HG02870 (cell line): ENCODE results near the gene EYA4.
"Not testable (repeated sequence)": the region's sequence is repeated elsewhere in the genome, so short reads cannot be mapped to it uniquely, and the experiment has no call there.

Experiments
- ATAC-seq: cut with Tn5 transposase; IDR thresholded peaks from one replicate; pipeline ENCODE4 v1.9.1; 2021; ENCODE audit warnings: mild to moderate bottlenecking, moderate library complexity; ENCODE audit not compliant: unreplicated experiment

The EYA4 gene

DNA sequence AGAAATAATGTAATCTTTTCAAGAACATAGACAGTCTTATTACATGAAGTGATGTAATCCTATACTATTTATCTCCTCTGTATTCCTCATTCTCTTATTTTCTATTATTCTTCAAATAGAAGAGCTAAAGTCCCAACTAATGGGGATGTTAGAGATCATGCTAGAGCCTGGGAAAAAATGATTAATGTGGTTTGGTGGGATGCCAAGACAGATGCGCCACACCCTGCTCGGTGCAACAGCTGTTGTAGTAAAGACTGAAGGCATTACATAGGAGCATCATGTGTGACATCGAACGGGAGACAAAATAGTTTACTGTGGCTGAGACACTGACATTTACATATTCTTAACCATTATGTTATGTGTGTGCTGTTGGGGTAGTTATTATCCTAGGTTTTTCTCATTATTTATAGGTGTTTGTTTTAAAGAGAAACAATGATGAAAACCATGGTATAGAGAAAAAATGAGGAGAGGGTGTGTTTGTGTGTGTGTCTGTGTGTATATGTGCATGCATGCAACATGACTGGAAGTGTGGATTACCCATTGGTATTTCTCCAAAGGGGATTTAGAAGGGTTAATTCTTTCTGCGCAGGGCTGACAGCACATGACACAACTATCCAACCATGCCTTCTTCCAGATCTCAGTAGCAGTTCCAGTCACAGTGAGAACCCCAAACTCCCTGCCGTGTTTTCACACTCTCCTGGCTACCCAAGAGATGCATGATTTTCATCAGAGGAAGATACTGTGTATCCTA is 155.3 kb downstream of the EYA4 start:
- no peak for ATAC-seq

DNA sequence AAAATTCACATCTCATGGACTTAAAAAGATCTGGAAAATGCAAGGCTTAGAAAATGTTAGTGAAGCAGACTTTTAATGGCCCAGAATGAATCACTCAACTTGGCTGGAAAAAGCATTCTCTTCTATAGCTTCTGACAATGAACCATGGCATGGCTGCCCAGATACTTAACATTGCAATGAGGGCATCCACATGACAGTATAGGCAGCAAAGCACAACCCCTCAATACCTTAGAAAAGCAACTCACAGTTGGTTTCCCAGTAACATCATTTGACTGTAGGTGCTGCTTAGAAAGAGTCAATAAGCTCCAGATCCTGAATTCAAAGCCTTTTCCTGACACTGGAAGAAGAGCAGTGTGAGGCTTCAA is 155.8 kb downstream of the EYA4 start:
- no peak for ATAC-seq

GRCh38 chr6:133397601-133398000 is 156.4 kb downstream of the EYA4 start:
- ATAC-seq, result not testable (repeated sequence)

DNA sequence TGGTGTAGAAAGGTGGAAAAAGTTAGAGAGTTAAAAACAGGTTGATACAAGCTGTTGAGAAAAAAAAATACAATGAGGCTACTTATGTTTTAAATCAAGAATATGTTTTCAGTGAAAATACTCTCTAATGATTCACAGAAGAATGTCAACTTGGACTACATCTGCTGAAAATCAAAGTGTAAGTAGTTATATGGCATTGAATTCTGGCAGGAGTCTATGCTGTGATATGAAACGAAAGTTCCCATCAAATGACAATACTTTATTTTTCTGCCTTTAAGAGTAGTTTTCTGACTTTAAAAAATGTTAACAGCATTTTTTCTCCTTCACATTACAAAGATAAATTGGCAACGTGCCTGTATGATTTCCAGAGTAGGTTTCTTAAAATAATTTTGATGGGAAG is 158.3 kb downstream of the EYA4 start:
- ATAC-seq, result no peak

DNA sequence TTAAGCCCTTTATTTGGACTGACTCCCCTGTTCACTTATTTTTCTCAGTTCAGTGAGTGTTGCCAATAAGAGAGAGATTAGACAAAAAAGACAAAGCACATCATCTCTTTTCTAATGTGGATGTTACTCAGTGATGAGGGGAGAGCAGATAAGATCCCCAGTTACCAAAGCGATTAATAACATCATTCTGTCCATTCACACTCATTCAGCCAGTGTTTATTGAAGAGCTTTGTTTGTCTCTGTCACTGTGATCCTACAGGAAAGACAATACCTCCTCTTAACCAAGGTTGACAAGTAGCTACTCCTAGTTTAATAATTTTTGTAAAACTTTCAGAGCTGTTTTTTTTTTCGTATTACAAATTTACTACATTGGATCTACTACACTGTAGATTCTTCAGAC is 163.0 kb downstream of the EYA4 start:
- ATAC-seq, result no peak

DNA sequence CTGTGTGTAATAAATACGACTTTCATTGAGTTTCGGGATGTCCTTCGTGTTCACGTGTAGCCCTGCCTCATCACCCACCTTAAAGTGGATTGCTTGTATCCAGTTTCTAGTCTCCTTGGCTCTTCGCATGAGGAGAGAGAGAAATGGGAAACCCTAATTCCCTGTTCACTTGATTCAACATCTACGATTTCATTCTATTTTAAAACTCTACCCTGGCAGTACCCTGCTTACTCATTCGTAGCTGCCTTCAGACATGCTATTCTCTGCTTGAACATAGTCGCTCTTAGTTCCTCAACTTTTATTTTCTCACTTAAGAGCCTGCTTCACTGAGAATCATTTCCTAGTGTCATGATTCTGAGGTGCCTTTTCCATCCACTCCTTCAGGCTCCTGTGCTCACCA is 163.6 kb downstream of the EYA4 start:
- ATAC-seq, result no peak

- ATAC-seq, result no peak
Measured at GRCh38 chr6:133407320-133408100, 166.4 kb downstream of the EYA4 start.

- no peak for ATAC-seq
Measured at GRCh38 chr6:133408132-133408531, 167.0 kb downstream of the EYA4 start.

GRCh38 chr6:133408543-133408942 is 167.4 kb downstream of the EYA4 start:
- no peak for ATAC-seq

GRCh38 chr6:133410638-133411435 is 169.7 kb downstream of the EYA4 start:
- no peak for ATAC-seq

- no peak for ATAC-seq
Measured at GRCh38 chr6:133411757-133412156, 170.6 kb downstream of the EYA4 start.

DNA sequence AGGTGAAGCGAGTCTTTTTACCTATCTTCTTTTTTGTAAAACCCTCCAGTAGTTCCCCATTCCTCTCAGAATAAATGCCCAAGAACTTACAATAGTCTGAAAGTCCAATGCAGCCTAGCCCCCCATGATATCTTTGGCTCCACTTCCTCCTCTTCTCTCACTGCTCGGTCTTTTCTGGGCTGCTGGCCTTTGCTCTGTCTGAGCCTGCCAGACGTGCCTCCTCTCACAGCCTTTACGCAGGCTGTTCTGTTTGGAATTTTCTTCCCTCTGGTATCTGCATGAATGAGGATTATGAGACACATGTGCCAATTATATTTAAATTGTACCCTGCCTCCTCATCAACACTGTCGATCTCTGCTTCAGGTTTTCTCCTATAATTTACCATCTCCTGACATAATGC is 174.1 kb downstream of the EYA4 start:
- ATAC-seq, result no peak

DNA sequence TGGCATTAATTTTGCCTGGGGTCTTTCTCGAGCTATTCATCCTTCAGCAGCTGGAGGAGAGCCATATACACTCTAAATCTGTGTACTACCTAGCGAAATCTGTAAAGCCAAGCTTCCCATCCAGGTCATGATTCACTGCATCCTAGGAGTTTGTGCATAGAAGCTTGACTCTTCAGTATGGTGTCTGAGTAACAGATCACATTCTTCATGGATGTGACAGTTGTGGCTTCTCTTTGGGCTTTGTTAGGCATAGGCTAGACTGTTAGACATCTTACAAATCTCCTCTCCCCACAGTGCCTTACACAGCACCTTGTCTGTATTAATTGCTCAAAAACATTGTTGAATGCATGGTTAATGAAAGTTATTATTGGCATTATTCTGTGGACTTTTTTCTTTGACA is 177.0 kb downstream of the EYA4 start:
- ATAC-seq, result no peak

GRCh38 chr6:133423242-133423641 is 182.1 kb downstream of the EYA4 start:
- ATAC-seq, result no peak

- ATAC-seq, result no peak
Measured at GRCh38 chr6:133424359-133424758, 183.2 kb downstream of the EYA4 start.

DNA sequence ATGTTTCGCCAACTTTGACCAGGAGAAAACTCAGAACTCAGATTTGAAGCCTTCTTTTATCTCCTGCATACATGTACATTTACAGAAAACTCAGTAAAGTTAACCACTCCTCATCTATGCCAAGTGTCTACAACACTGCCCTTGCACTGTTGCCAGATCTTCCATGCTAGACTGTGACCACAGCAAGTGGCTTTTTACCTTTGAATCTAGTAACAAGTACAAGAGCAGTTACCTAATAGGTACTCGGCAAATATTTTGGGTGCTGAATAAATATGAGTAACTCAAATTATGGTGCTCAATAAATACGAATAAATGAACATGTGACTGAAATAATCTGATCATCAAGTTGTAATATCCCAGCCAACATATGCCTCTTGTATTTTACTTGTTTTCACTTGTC is 184.9 kb downstream of the EYA4 start:
- no peak for ATAC-seq

GRCh38 chr6:133428295-133428694 is 187.1 kb downstream of the EYA4 start:
- no peak for ATAC-seq

DNA sequence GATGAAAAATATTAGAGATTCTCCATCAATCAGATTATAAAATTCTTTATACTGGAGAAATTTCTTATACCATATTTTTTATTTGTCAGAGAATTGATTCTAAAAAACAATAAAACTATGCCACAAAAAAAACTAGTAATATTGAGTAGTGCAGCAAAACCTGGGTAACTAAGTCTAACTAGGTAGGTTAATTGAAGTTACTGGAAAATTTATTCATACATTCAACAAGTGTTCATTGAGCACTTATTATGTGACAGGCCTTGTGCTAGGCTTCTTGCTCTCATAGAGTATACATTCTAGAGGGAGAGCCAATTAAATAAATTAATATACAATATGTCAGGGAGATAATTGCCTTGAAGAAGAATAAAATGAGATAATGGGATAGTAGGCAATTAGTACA is 189.4 kb downstream of the EYA4 start:
- ATAC-seq, result no peak

DNA sequence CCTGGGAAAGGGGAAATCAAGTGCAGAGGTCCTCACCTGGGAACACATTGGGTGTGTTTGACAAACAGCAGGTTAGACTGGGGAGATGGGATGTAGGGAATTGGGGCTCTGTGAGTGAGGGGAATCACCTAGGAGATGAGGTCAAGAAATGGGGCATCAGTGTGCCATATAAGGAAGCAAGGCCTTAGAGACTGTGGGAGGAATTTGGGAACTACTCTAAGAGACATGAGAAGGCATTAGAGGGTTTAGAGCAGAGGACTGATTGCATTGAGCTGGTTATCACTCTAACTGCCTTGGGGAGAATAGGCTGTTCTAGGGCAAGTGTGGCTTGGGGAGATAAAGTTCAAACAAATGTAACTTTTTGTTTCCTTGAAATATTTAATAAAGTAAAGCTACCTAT is 189.9 kb downstream of the EYA4 start:
- ATAC-seq, result no peak

GRCh38 chr6:133432021-133432989 is 191.1 kb downstream of the EYA4 start:
- ATAC-seq, result no peak
